Fibroblast of upper back skin (primary cell): ENCODE data around the gene EDN2.
A peak's percentile ranks its signal among the peaks of the same experiment; 100 is the strongest.

Experiments
- DNase-seq: peaks from one replicate; pipeline ENCODE4 v3.0.0-alpha.2; 2013

The EDN2 gene

DNA sequence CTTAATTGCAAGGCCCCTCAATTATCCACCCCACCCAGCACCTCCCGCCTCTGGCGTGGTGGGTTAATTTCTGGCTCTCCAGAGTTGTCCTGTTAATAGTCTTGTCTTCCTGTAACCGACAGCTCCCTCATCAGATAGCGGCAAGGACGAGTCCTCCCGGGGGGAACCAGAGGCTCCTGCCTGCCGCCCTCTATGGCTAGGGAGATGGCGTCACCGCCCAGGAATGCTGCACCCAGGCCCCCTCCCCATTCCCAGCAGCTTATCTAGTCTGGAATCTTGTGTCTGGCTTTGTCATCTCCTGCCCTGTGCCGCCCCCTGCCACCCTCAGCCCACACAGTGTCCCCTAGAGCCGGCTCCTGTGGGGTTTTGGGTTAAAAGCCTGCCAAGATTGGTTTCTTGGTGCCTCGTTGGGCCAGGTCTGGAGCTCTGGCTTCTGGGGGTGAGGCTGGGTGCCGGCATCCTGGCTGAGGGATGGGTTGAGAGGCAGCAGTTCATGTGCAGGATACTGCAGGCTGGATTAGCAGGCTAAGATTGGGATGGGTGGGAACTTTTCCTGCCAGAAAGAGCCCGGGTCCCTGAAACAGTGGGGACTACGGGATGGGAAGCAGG, 48.8 kb downstream of the EDN2 start:
- DNase-seq: peak; percentile 54

DNA sequence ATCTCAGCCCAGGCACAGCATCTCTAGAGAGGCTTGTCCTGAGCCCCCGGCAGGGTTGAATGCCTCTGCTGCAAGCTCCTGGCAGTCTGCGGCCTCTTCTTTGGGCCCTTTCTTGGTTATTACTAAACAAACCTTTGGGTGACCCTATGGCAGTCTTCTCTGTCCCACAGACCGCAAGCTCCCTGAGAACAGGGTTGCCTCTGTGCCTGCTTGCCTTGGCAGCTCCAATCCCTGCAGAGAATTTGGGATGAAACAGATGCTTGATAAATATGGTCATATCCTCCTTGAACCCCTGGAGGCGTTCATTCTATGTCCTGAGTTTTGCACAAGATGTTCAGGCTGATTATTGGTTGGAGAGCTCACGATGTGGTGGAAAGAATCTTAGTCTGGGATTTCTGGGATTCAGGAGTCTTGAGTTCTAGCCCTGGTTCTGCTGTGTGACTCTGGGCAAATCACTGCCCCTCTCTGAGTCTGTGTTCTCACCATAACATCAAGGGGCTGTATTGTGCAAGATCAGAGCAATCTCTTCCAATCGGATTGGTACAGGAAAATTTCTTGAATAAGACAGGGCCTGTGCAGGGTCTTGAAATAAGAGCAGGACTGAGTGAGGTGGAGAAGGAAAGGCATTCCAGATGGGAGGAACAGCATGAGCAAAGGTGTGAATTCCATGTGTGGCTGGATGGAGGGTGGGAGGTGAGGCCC, 49.6 kb downstream of the EDN2 start:
- no peak for DNase-seq

DNA sequence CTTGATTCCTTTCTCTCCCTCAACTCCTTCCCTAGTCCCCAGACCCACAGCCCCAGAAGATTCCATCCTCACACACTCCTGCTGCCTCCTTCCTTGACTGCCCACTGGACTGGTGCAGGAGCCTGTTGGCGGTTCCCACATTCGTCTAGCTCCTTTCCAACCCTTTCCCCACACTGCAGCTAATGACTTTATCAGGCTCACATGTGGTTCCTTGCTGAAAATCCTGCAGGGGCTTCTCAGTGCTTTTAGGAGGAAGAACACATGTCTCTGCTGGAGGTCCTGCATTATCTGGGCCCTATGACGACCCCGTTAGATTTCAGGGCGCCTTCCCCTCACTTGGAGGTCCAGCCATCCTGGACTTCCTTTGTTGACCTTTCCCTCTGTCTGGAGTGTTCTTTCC, 50.2 kb downstream of the EDN2 start:
- no peak for DNase-seq

DNA sequence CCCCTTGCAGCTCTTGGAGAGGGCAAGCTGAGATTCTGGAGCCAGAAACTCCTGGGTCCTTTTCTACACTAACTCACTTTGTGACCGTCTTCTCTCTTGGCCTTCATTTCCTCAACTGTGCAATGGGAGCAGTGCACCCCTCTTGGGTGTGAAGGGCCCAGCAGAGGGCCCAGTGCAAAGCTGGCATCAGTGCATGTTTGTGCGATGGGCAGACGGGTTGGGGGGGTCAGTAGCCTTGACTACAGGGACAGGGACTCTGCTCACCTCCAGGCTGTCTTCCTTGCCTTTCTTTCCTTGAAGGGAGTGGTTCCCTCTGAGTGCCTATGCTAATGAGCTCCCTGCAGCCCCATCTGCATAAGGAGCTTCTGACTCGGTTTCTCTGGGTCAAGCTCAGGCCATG, 51.0 kb downstream of the EDN2 start:
- no peak for DNase-seq

DNA sequence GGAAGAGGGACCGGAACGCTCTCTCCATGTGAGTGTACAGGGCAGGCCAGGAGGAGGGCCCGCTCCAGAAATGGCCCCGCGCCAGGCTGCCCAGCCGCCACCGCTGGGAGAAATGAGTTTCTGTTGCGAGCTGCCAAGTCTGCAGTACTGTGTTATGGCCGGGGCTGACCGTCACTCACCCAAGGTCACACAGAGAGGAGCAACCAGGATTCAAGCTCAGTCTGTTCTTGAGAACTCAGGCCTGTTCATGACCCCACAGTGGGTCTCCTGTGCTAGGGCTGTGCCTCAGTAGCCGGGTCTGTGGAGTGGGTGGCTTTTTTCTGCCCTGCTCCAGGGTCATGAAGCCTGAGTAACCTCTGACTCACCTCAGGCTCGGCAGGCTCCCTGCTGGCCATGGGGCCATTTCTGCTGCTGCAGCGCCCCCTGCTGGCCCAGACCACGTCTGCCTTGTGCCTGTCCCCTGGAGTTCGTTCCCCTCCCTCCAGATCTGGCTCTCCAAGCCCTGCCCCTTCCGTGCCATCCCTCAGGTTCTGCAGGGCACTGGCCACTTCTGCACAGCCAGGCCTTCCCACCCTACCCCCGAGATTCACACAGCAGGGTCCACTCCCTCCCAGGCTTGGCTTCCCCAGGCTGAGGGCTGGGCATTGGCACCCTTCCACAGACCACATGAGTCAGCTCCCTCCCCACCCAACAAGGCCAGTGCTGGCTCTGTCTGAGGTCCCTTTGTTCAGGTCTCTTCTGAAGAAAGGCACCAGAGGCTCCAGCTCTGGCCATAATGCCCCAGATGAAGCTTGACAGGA, 51.8 kb downstream of the EDN2 start:
- DNase-seq: peak; percentile 85

DNA sequence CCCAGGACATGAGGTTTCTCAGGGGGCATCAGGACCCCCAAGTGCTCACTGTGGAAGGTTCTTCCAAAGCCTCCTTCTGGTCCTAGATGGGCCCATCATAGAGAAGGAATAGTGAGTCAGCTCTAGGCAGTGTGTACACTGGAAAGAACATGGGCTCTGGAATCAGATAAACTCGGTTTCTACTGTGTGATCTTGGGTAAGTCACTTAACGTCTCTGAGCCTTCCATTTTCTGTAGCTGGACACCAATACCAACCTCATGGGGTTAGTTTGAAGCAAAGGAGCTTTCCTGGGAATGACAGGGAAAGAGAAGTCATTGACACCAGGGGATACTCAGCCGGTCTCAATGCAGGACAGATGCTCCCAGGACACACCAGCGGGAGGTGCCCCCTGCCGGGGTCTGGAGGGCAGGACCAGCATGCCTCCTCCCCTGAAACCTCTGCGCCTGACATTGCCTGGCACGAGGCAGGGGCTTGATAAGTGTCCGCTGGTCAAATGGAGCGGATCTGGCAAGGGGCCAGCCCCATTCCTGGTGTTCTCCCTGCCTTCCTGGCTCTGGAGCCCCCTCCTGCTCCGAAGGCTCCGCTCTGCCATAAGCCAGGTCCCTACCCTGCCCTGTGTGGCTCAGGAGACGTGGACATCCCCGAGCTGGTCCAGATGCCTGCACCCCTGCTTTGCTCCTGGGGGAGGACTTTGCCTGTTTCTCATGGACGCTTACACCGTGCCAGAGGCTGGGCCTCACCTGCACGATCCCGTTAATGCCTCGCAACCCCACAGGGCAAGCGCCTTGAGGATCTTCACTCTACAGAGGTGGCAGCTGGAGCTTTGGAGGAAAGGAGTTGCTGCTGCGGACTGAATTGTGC, 52.8 kb downstream of the EDN2 start:
- no peak for DNase-seq

DNA sequence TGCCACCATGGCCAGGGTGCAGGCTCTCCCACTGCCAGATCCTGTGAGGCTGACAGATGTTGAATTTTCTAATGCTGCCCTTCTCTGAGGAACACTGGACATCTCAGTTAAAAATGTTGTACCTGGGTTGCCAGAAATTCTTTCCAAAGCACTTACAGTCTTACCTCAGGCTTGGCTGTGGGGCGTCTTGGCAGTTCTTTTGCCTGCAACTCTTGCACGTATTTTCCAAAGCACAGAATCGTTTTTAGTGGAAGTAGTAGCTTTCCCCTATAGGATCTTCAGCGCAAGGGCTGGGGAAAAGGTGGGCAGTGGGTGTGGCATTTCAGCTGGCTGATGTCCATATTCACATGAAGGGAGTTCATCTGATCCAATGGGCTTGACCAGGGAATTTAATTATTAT, 53.9 kb downstream of the EDN2 start:
- no peak for DNase-seq

DNA sequence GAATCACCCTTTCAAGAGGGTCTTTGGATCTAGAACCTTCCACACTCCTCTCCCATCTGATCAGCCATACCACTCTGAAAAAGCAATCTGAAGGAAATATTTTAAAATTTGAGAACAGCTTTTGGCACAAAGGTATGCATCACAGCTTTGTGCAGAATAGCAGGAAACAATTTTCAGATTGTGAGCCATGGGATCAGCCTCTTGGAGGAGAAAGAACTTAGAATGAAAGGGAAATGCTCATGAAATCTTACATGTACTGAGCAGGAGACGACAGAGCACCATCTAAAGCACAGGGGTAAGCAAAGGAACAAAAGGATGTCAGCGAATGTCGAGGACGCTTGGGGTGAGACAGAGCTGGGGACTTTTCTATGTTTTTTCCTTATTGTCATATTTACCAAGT, 54.4 kb downstream of the EDN2 start:
- DNase-seq: no peak

DNA sequence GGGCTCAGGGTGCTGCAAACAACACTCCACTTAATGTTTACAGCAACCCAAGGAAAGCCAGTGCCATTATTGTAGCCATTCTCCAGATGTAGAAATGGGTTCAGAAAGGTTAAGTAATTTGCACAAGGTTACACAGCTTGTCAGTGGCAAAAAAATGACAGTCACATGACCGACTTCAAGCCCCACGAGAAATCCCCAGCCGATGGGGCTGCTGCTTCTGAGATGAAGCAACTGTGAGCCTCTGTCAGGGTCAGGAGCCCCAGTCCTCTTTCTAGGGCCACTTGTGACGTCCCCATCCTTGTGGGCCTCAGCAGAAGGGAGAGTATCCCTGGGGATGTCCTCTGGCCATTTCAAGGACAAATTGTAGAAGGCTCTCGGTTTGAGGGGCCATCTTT, 54.8 kb downstream of the EDN2 start:
- DNase-seq: no peak
